A673 (cell line): ENCODE measurements around the gene INPP4A.

Source experiments
- EZH2 ChIP-seq: fragments of 200-600 bp; sonication (generic); IDR thresholded peaks from 2 replicates; pipeline ENCODE4 v1.6.1; 2017; ENCODE audit warnings: borderline replicate concordance, low read depth, mild to moderate bottlenecking, mixed read lengths, antibody characterized with exemption, low read length; ENCODE audit not compliant: poor library complexity, severe bottlenecking
- TF ChIP-seq, protein P1 (sequence below): fragments of 300-800, 200-600 bp; sonication (generic); conservative IDR thresholded peaks from 2 replicates; pipeline ENCODE4 v1.5.1; 2017; ENCODE audit warnings: low read depth, mild to moderate bottlenecking, antibody characterized with exemption, low read length, moderate library complexity, mixed read lengths

DNA sequence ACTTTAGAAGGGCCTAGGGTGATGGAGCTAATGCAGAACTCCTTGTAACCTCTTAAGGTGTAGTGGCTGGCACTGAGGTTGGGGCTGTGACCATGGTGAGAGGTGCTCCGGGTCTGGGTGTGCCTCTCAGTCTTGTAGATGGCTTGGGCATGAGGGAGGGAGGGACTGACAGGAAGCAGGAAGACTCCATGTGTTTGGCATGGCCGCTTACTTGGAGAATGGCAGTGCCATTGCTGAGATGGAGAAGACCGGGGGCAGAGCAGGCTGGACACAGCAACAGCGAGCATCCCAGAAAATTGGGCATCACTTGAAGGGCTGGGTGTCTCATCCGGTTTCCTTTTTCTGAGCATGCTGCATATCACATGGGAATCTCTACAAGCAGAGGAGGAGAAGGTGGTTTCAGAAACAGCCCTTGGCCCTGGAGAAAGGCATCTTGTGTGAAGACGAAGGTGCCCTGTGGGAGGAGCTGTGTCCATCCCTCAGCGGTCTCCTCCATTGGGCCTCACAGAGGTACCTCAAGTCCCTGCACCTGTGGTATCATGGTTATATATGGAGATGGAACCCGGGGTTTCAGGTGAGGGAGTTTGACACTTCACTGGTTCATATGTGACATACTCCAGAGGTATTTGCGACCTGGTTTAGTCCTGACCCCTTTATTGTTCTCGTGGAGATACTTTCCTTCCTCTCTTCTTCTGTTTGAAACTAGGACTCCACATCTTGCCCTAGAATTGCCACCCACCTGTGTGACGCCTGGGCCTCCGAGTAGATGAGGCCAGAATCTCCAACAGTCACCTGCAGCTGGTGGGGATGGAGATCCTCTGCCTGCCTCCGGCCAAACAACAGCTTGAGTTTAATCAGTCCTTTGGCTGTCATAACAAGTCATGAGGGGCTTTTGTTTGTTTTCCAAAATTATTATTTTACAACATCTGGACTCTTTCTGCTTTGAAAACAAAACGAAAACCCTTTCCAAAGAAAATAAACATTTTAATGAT lies 45.6 kb downstream of the INPP4A start:
- TF ChIP-seq, protein P1, sequence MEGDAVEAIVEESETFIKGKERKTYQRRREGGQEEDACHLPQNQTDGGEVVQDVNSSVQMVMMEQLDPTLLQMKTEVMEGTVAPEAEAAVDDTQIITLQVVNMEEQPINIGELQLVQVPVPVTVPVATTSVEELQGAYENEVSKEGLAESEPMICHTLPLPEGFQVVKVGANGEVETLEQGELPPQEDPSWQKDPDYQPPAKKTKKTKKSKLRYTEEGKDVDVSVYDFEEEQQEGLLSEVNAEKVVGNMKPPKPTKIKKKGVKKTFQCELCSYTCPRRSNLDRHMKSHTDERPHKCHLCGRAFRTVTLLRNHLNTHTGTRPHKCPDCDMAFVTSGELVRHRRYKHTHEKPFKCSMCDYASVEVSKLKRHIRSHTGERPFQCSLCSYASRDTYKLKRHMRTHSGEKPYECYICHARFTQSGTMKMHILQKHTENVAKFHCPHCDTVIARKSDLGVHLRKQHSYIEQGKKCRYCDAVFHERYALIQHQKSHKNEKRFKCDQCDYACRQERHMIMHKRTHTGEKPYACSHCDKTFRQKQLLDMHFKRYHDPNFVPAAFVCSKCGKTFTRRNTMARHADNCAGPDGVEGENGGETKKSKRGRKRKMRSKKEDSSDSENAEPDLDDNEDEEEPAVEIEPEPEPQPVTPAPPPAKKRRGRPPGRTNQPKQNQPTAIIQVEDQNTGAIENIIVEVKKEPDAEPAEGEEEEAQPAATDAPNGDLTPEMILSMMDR = no peak
- no peak for TF ChIP-seq EZH2
